Measurements from ENCODE around the gene ACCS. TPM values are rescaled to one million over a fixed set of nuclear protein-coding genes. Genes with fewer than 3 reads are reported as not detected.

Gene ACCS
- total RNA-seq, 2 donors from 2014 or later = 10.6 to 16.6 TPM

DNA sequence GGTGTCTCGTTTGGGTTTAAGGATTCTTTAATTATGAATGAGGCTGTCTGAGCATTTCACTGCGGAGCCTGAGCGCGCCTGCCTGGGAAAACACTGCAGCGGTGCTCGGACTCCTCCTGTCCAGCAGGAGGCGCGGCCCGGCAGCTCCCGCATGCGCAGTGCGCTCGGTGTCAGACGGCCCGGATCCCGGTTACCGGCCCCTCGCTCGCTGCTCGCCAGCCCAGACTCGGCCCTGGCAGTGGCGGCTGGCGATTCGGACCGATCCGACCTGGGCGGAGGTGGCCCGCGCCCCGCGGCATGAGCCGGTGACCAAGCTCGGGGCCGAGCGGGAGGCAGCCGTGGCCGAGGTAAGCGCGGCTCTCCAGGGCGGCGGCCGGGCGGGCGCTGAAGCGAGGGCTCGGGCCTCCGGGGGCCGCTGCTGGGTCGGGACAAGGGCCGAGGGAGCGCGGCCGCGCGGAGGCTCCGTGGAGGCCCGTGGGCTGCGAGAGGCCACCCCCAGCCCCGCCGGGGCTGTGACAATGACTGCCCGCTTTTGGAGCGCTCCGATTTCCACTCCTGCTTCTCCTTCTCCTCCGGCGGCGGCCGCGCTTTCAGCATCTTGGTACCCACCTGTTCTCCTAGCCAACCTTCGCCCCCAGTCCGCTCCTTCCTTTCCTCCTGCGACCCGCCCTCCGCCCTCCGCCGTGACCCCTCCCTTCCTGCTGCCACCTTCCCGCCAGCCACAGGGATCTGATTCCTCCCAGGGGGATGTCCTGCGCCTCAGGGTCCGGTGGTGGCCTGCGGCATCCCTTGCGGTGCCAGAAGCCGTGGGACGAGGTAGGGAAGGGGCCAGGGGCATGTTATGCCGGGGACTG, 29.7 kb downstream of the ACCS start, which contains the start of gene EXT2:
TSS of gene EXT2 (plus strand) at position 173 of the 854 bp plus-strand sequence. CDS start 12,035 bp downstream, outside the sequence.
- Histone ChIP-seq H3K36me3 (ENCODE audit: control insufficient read depth, insufficient read depth, low read length) (no peaks in the 10 kb centered on the region), H3K4me3 (ENCODE audit: low read length) (peak within 1 kb of the TSS; percentile 86), H3K27ac (ENCODE audit: low read depth, low read length) (no peak within 1 kb of the TSS), H3K4me1 (ENCODE audit: control insufficient read depth, insufficient read depth, low read length) (no peaks in the 10 kb centered on the region), H3K9ac (ENCODE audit: extremely low read depth, low read length, poor library complexity, severe bottlenecking) (no peak within 1 kb of the TSS), H3K9me3 (ENCODE audit: control insufficient read depth, low read length) (no peaks in the 10 kb centered on the region), H3K27me3 (ENCODE audit: control insufficient read depth, insufficient read depth, low read length, poor library complexity, severe bottlenecking) (no peaks in the 10 kb centered on the region)
- no peak within 1 kb of the TSS for H3K27ac Mint-ChIP-seq
- H3K36me3 Mint-ChIP-seq (ENCODE audit: low read depth) = peaks cover 9% of the 10 kb centered on the region
- no peaks in the 10 kb centered on the region for H3K9me3 Mint-ChIP-seq
- peaks cover 5% of the 10 kb centered on the region for H3K4me1 Mint-ChIP-seq
- TF ChIP-seq CTCF (conservative IDR thresholded peaks at IDR 0.05) = peak; percentile 92
- H3K4me3 Mint-ChIP-seq = peak within 1 kb of the TSS; percentile 76
- H3K27me3 Mint-ChIP-seq (ENCODE audit: insufficient read depth) = no peaks in the 10 kb centered on the region
- WGBS, 2 experiments (ENCODE audit: insufficient coverage in 1 of 2, insufficient read length in 1 of 2) = 1% methylated on average over 19 to 83 of the region's 83 CpGs
- peak; percentile 96 for DNase-seq

DNA sequence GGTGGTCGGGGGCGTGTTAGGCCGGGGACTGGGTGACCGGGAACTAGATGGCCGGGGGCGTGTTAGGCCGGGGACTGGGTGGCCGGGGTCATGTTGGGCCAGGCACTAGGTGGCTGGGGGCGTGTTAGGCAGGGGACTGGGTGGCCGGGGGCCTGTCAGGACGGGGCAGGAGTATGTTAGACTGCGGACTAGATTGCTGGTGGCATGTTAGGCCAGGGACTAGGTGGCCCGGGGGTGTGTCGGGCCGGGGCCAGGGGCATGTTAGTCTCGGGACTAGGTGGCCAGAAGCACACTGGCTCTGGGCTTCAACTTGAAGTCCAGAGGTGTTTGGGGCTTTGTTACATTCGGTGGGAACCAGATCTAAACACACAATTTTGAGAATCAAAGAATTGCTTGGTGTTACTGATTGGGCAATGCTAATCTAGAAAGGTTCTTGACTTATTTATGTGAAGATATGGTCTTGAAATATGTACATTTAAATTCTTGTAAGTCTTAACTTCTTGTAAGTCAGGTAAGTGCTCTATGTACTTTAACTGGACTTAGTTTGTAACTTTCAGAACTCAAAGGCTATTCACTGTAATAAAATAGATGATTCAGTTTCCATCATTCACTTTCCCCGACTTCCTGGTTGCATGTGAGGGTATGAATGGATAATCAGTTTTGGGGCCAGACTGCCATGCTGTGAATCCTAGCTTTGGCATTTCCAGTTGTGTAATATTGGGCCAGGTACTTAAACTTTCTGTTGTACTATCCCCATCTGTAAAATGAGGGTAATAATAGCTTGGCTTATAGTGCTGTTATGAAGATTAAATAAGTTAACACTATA, 30.5 kb downstream of the ACCS start:
- Mint-ChIP-seq H3K36me3 (ENCODE audit: low read depth) (peaks cover 9% of the 10 kb centered on the region), H3K9me3 (no peaks in the 10 kb centered on the region), H3K4me3 (peak overlapping the region; percentile 76), H3K4me1 (peaks cover 5% of the 10 kb centered on the region), H3K27me3 (ENCODE audit: insufficient read depth) (no peaks in the 10 kb centered on the region), H3K27ac (no peak overlapping the region)
- DNase-seq = no peak
- 19% methylated on average over 18 of the region's 18 CpGs; no CpG with 5 or more reads in 1 of the 2 experiments for WGBS, 2 experiments (ENCODE audit: insufficient coverage in 1 of 2, insufficient read length in 1 of 2)
- H3K27ac ChIP-seq (ENCODE audit: low read depth, low read length) = no peak overlapping the region
- no peaks in the 10 kb centered on the region for H3K9me3 ChIP-seq (ENCODE audit: control insufficient read depth, low read length)
- no peaks in the 10 kb centered on the region for H3K27me3 ChIP-seq (ENCODE audit: control insufficient read depth, insufficient read depth, low read length, poor library complexity, severe bottlenecking)
- no peaks in the 10 kb centered on the region for H3K4me1 ChIP-seq (ENCODE audit: control insufficient read depth, insufficient read depth, low read length)
- no peak overlapping the region for H3K9ac ChIP-seq (ENCODE audit: extremely low read depth, low read length, poor library complexity, severe bottlenecking)
- H3K4me3 ChIP-seq (ENCODE audit: low read length) = peak overlapping the region; percentile 86
- H3K36me3 ChIP-seq (ENCODE audit: control insufficient read depth, insufficient read depth, low read length) = no peaks in the 10 kb centered on the region
- no peak for TF ChIP-seq CTCF (conservative IDR thresholded peaks at IDR 0.05)

DNA sequence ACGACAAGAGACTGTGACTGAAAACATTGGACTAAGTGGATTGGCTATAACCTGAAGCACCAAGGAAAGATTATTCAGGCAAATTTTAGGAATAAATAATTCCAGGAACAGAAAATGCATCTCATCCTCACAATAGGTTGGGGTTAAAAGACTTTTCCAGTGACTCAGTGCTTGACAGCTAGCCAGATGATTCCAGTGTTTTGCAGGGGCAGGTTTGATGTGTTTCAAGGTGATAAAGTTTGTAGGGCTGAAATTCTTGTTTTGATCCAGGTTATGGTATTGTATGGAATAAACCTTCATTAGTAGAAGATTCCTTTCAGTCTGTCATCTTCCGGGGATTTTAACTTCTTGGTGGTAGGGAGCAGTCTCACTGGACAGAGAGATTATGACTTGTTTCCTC, 31.8 kb downstream of the ACCS start:
- H3K9me3 ChIP-seq (ENCODE audit: control insufficient read depth, low read length) = no peaks in the 10 kb centered on the region
- no peak for DNase-seq
- Mint-ChIP-seq H3K4me3 (no peak overlapping the region), H3K4me1 (peaks cover 5% of the 10 kb centered on the region), H3K27ac (no peak overlapping the region), H3K36me3 (ENCODE audit: low read depth) (peaks cover 9% of the 10 kb centered on the region), H3K9me3 (no peaks in the 10 kb centered on the region), H3K27me3 (ENCODE audit: insufficient read depth) (no peaks in the 10 kb centered on the region)
- H3K4me3 ChIP-seq (ENCODE audit: low read length) = no peak overlapping the region
- no peak overlapping the region for H3K9ac ChIP-seq (ENCODE audit: extremely low read depth, low read length, poor library complexity, severe bottlenecking)
- H3K27me3 ChIP-seq (ENCODE audit: control insufficient read depth, insufficient read depth, low read length, poor library complexity, severe bottlenecking) = no peaks in the 10 kb centered on the region
- TF ChIP-seq CTCF (conservative IDR thresholded peaks at IDR 0.05) = no peak
- WGBS, 2 experiments (ENCODE audit: insufficient coverage in 1 of 2, insufficient read length in 1 of 2) = 87 to 100% methylated on average over 1 to 2 of the region's 2 CpGs
- H3K27ac ChIP-seq (ENCODE audit: low read depth, low read length) = no peak overlapping the region
- no peaks in the 10 kb centered on the region for H3K36me3 ChIP-seq (ENCODE audit: control insufficient read depth, insufficient read depth, low read length)
- no peaks in the 10 kb centered on the region for H3K4me1 ChIP-seq (ENCODE audit: control insufficient read depth, insufficient read depth, low read length)

All from endodermal cell (in vitro differentiated cells).